Neural cell (in vitro differentiated cells): Measurements from ENCODE around the gene PLD1. TPM values are rescaled to one million over a fixed set of nuclear protein-coding genes. Genes with fewer than 3 reads are reported as not detected.

Experiments used
- H2AFZ ChIP-seq: fragments of 200-600, 300-800 bp; sonication (generic), shearing (Covaris generic); 2 replicates; pipeline ENCODE4 v1.6.0; 2014; ENCODE audit warnings: low read depth, mild to moderate bottlenecking, antibody characterized with exemption, low read length, moderate library complexity
- H3F3A ChIP-seq: fragments of 200-600 bp; shearing (Covaris generic); 2 replicates; pipeline ENCODE4 v1.6.1; 2016; ENCODE audit warnings: mild to moderate bottlenecking, moderate library complexity, mixed read lengths, antibody characterized with exemption, low read length; ENCODE audit not compliant: insufficient read depth, poor library complexity, severe bottlenecking
- H3K27ac ChIP-seq: fragments of 200-600, 300-800 bp; sonication (generic), shearing (Covaris generic); 2 replicates; pipeline ENCODE4 v1.5.1; 2014; ENCODE audit warnings: mild to moderate bottlenecking, low read length, moderate library complexity
- H3K27me3 ChIP-seq: fragments of 300-800, 200-600 bp; sonication (generic), shearing (Covaris generic); 2 replicates; pipeline ENCODE4 v1.6.0; 2014; ENCODE audit warnings: mild to moderate bottlenecking, low read depth, low read length, moderate library complexity; ENCODE audit not compliant: insufficient read depth
- H3K36me3 ChIP-seq: fragments of 300-800, 200-600 bp; sonication (generic), shearing (Covaris generic); 2 replicates; pipeline ENCODE4 v1.5.1; 2014; ENCODE audit warnings: mild to moderate bottlenecking, antibody characterized with exemption, low read length, moderate library complexity; ENCODE audit not compliant: insufficient read depth
- H3K4me2 ChIP-seq: fragments of 300-800, 200-600 bp; sonication (generic), shearing (Covaris generic); 2 replicates; pipeline ENCODE4 v1.6.0; 2014; ENCODE audit warnings: mild to moderate bottlenecking, low read length
- H3K4me3 ChIP-seq: fragments of 300-800, 200-600 bp; sonication (generic), shearing (Covaris generic); 2 replicates; pipeline ENCODE4 v1.5.1; 2014; ENCODE audit warnings: mild to moderate bottlenecking, low read length, moderate library complexity
- H3K79me2 ChIP-seq: fragments of 200-600 bp; shearing (Covaris generic); replicated peaks from 2 replicates; pipeline ENCODE4 v1.6.0; 2014; ENCODE audit warnings: mild to moderate bottlenecking, low read length, moderate library complexity; ENCODE audit not compliant: insufficient read depth
- H3K9ac ChIP-seq: fragments of 300-800, 200-600 bp; sonication (generic), shearing (Covaris generic); 2 replicates; pipeline ENCODE4 v1.6.1; 2016; ENCODE audit warnings: mild to moderate bottlenecking, low read length, mixed read lengths
- H3K9me2 ChIP-seq: fragments of 200-600 bp; shearing (Covaris generic); 2 replicates; pipeline ENCODE4 v1.6.1; 2016; ENCODE audit warnings: mild to moderate bottlenecking, low read length, mixed read lengths; ENCODE audit not compliant: insufficient read depth
- H3K9me3 ChIP-seq: fragments of 200-600, 300-800 bp; sonication (generic), shearing (Covaris generic); 2 replicates; pipeline ENCODE4 v1.6.1; 2016; ENCODE audit warnings: mild to moderate bottlenecking, mixed run types, low read length, moderate library complexity, mixed read lengths
- H4K20me1 ChIP-seq: fragments of 200-600 bp; shearing (Covaris generic); 2 replicates; pipeline ENCODE4 v1.6.1; 2016; ENCODE audit warnings: mild to moderate bottlenecking, mixed run types; ENCODE audit not compliant: insufficient read depth
- CTCF ChIP-seq: fragments of 450-650 bp; IDR thresholded peaks from 2 replicates; pipeline ENCODE4 v1.5.1; 2014; ENCODE audit warnings: antibody characterized with exemption, mild to moderate bottlenecking, moderate library complexity; ENCODE audit not compliant: poor library complexity, severe bottlenecking
- EP300 ChIP-seq: fragments of 450-650 bp; conservative IDR thresholded peaks from 2 replicates; pipeline ENCODE4 v1.6.1; 2014; ENCODE audit warnings: antibody characterized with exemption, mild to moderate bottlenecking, moderate library complexity; ENCODE audit not compliant: poor library complexity, severe bottlenecking
- EZH2 ChIP-seq: fragments of 200-600, 300-800 bp; shearing (Covaris generic), sonication (generic); IDR thresholded peaks from 2 replicates; pipeline ENCODE4 v1.6.1; 2014; ENCODE audit warnings: antibody characterized with exemption, low read length, borderline replicate concordance, mild to moderate bottlenecking; ENCODE audit not compliant: insufficient read depth, poor library complexity, severe bottlenecking
- MXI1 ChIP-seq: fragments of 450-650 bp; conservative IDR thresholded peaks from 2 replicates; pipeline ENCODE4 v1.6.1; 2014; ENCODE audit warnings: antibody characterized with exemption, mild to moderate bottlenecking; ENCODE audit not compliant: poor library complexity, severe bottlenecking
- POLR2AphosphoS5 ChIP-seq: IDR thresholded peaks from 2 replicates; pipeline ENCODE4 v1.6.1; 2012
- RAD21 ChIP-seq: fragments of 450-650 bp; conservative IDR thresholded peaks from 2 replicates; pipeline ENCODE4 v1.6.1; 2014; ENCODE audit warnings: antibody characterized with exemption, mild to moderate bottlenecking, moderate library complexity
- REST ChIP-seq: IDR thresholded peaks from 2 replicates; pipeline ENCODE4 v1.6.1; 2012; ENCODE audit warnings: borderline replicate concordance
- SMC3 ChIP-seq: fragments of 450-650 bp; conservative IDR thresholded peaks from 2 replicates; pipeline ENCODE4 v1.6.1; 2014; ENCODE audit warnings: antibody characterized with exemption, mild to moderate bottlenecking, moderate library complexity; ENCODE audit not compliant: poor library complexity
- TAF1 ChIP-seq: IDR thresholded peaks from 2 replicates; pipeline ENCODE4 v1.6.1; 2012; ENCODE audit warnings: low read depth
- polyA plus RNA-seq: library from polyadenylated mRNA; depleted of rRNA; stranded (reverse); fragments of >200 nt; gene quantifications from 2 replicates; pipeline ENCODE4 v1.2.3, GENCODE V29; 2014

PLD1 gene
- polyA plus RNA-seq, 1 donor from 2014 or later, result 0.06 TPM

- TF ChIP-seq MXI1, result no peak
- no peak for TF ChIP-seq SMC3
- TF ChIP-seq TAF1, result no peak
- TF ChIP-seq EP300, result no peak
- no peak for TF ChIP-seq CTCF
- TF ChIP-seq REST, result no peak
- no peak for TF ChIP-seq EZH2
- TF ChIP-seq POLR2AphosphoS5, result no peak
- no peak for TF ChIP-seq RAD21
- Histone ChIP-seq H3K4me2 (no peak overlapping the region), H3K79me2 (no peaks in the 10 kb centered on the region), H3K36me3 (no peaks in the 10 kb centered on the region), H3K9ac (no peak overlapping the region), H3F3A (no peaks in the 10 kb centered on the region), H2AFZ (no peak overlapping the region), H3K9me2 (no peaks in the 10 kb centered on the region), H3K9me3 (no peaks in the 10 kb centered on the region), H3K4me3 (no peak overlapping the region), H3K27me3 (no peaks in the 10 kb centered on the region), H4K20me1 (peaks cover 4% of the 10 kb centered on the region), H3K27ac (no peak overlapping the region)
Observed at GRCh38 chr3:171745577-171746319, 64.5 kb downstream of the PLD1 start.

GRCh38 chr3:171744158-171744741 is 66.0 kb downstream of the PLD1 start:
- H3K4me3 ChIP-seq, result no peak overlapping the region
- no peaks in the 10 kb centered on the region for H3K27me3 ChIP-seq
- no peak overlapping the region for H3K9ac ChIP-seq
- H3K27ac ChIP-seq, result no peak overlapping the region
- no peaks in the 10 kb centered on the region for H3K36me3 ChIP-seq
- H3F3A ChIP-seq, result no peaks in the 10 kb centered on the region
- H3K79me2 ChIP-seq, result no peaks in the 10 kb centered on the region
- H3K4me2 ChIP-seq, result no peak overlapping the region
- TF ChIP-seq REST (no peak), CTCF (no peak), POLR2AphosphoS5 (no peak), MXI1 (no peak), EP300 (no peak), SMC3 (no peak), TAF1 (no peak), RAD21 (no peak), EZH2 (no peak)
- H2AFZ ChIP-seq, result no peak overlapping the region
- no peaks in the 10 kb centered on the region for H4K20me1 ChIP-seq
- no peaks in the 10 kb centered on the region for H3K9me2 ChIP-seq
- H3K9me3 ChIP-seq, result no peaks in the 10 kb centered on the region
